T-helper 22 cell (primary cell): ENCODE data around the gene HMX1.

ENCODE experiments used
- DNase-seq: peaks from one replicate; pipeline ENCODE4 v3.0.0-alpha.2; 2020; ENCODE audit warnings: low read depth

HMX1 gene

GRCh38 chr4:8840006-8840793, 31.4 kb downstream of the HMX1 start:
- DNase-seq, result no peak

GRCh38 chr4:8838961-8839431, 32.6 kb downstream of the HMX1 start:
- DNase-seq, result no peak

- no peak for DNase-seq
These were observed 33.2 kb downstream of the HMX1 start for GRCh38 chr4:8838296-8838960.

GRCh38 chr4:8837181-8837841, 34.3 kb downstream of the HMX1 start:
- no peak for DNase-seq

- no peak for DNase-seq
These were observed 34.9 kb downstream of the HMX1 start for GRCh38 chr4:8836664-8837171.

GRCh38 chr4:8835521-8836365, 35.9 kb downstream of the HMX1 start:
- DNase-seq, result no peak

- DNase-seq, result no peak
These were observed 36.9 kb downstream of the HMX1 start for GRCh38 chr4:8834681-8835220.

GRCh38 chr4:8832113-8832915, 39.3 kb downstream of the HMX1 start:
- DNase-seq, result no peak

GRCh38 chr4:8831221-8832112, 40.2 kb downstream of the HMX1 start:
- DNase-seq, result no peak

- DNase-seq, result no peak
These were observed 40.9 kb downstream of the HMX1 start for GRCh38 chr4:8830611-8831200.

GRCh38 chr4:8830056-8830455, 41.6 kb downstream of the HMX1 start:
- DNase-seq, result no peak

GRCh38 chr4:8829584-8829983, 42.1 kb downstream of the HMX1 start:
- no peak for DNase-seq

- no peak for DNase-seq
These were observed 42.8 kb downstream of the HMX1 start for GRCh38 chr4:8828869-8829268.

- no peak for DNase-seq
These were observed 50.3 kb downstream of the HMX1 start for GRCh38 chr4:8821151-8821950.

GRCh38 chr4:8820178-8821102, 51.2 kb downstream of the HMX1 start:
- DNase-seq, result no peak

GRCh38 chr4:8819473-8820177, 52.0 kb downstream of the HMX1 start:
- DNase-seq, result no peak

- no peak for DNase-seq
These were observed 52.6 kb downstream of the HMX1 start for GRCh38 chr4:8819019-8819418.
